ENCODE measurements around the gene FAHD1. TPM values are rescaled to one million over a fixed set of nuclear protein-coding genes. Genes with fewer than 3 reads are reported as not detected.
"Not testable (repeated sequence)": the region's sequence is repeated elsewhere in the genome, so short reads cannot be mapped to it uniquely, and the experiment has no call there.

FAHD1 gene
- total RNA-seq, 4 donors from 2014 or later = 46.2 to 89.0 (median 62.3) TPM

GRCh38 chr16:1794908-1795666 is 31.9 kb upstream of the FAHD1 start:
- WGBS, 2 donors = 83 to 86% methylated on average over 29 to 32 of the region's 32 CpGs
- DNase-seq (ENCODE audit: low spot score in 2 of 2) = no peak
- TF ChIP-seq POLR2A (IDR thresholded peaks at IDR 0.05) (no peak), CTCF (IDR thresholded peaks at IDR 0.05) (no peak)
- intact Hi-C loops (cut with DNase I; ENCODE audit: low total_unique reads) = no loop called here
- no peak overlapping the region for H3K4me3 ChIP-seq (ENCODE audit: low read depth, poor library complexity, severe bottlenecking)

- DNase-seq (ENCODE audit: low spot score in 2 of 2); intact Hi-C loops (cut with DNase I; ENCODE audit: low total_unique reads); H3K4me3 ChIP-seq (ENCODE audit: low read depth, poor library complexity, severe bottlenecking): not testable (repeated sequence)
- 54 to 77% methylated on average over 5 of the region's 5 CpGs for WGBS, 2 donors
Observed at GRCh38 chr16:1799263-1799662, 27.7 kb upstream of the FAHD1 start.

GRCh38 chr16:1800701-1801100 is 26.3 kb upstream of the FAHD1 start:
- TF ChIP-seq POLR2A (IDR thresholded peaks at IDR 0.05) (no peak), CTCF (IDR thresholded peaks at IDR 0.05) (no peak)
- intact Hi-C loops (cut with DNase I; ENCODE audit: low total_unique reads) = no loop called here
- WGBS, 2 donors = 65 to 71% methylated on average over 10 of the region's 10 CpGs
- H3K4me3 ChIP-seq (ENCODE audit: low read depth, poor library complexity, severe bottlenecking) = no peak overlapping the region
- no peak for DNase-seq (ENCODE audit: low spot score in 2 of 2)

- TF ChIP-seq CTCF (IDR thresholded peaks at IDR 0.05) (no peak), POLR2A (IDR thresholded peaks at IDR 0.05) (no peak)
- no peak overlapping the region for H3K4me3 ChIP-seq (ENCODE audit: low read depth, poor library complexity, severe bottlenecking)
- DNase-seq (ENCODE audit: low spot score in 2 of 2) = no peak
- 84 to 88% methylated on average over 10 of the region's 10 CpGs for WGBS, 2 donors
- intact Hi-C loops (cut with DNase I; ENCODE audit: low total_unique reads) = no loop called here
Observed at GRCh38 chr16:1807626-1808025, 19.4 kb upstream of the FAHD1 start.

GRCh38 chr16:1808691-1809090 is 18.3 kb upstream of the FAHD1 start:
- H3K4me3 ChIP-seq (ENCODE audit: low read depth, poor library complexity, severe bottlenecking) = no peak overlapping the region
- WGBS, 2 donors = 81% methylated on average over 18 of the region's 18 CpGs
- intact Hi-C loops (cut with DNase I; ENCODE audit: low total_unique reads) = no loop called here
- TF ChIP-seq CTCF (IDR thresholded peaks at IDR 0.05) (no peak), POLR2A (IDR thresholded peaks at IDR 0.05) (no peak)
- DNase-seq (ENCODE audit: low spot score in 2 of 2) = no peak

GRCh38 chr16:1809281-1809801 is 17.7 kb upstream of the FAHD1 start:
- H3K4me3 ChIP-seq (ENCODE audit: low read depth, poor library complexity, severe bottlenecking) = no peak overlapping the region
- TF ChIP-seq POLR2A (IDR thresholded peaks at IDR 0.05) (no peak), CTCF (IDR thresholded peaks at IDR 0.05) (no peak)
- intact Hi-C loops (cut with DNase I; ENCODE audit: low total_unique reads) = no loop called here
- 76 to 81% methylated on average over 19 to 21 of the region's 28 CpGs for WGBS, 2 donors
- no peak for DNase-seq (ENCODE audit: low spot score in 2 of 2)
